Forelimb muscle (tissue), 1 donor: Measurements from ENCODE around the gene CAPN14. TPM values are rescaled to one million over a fixed set of nuclear protein-coding genes. Genes with fewer than 3 reads are reported as not detected.
"Not testable (repeated sequence)": the region's sequence is repeated elsewhere in the genome, so short reads cannot be mapped to it uniquely, and the experiment has no call there.

ENCODE experiments used
- DNase-seq: peaks from one replicate; pipeline ENCODE4 v3.0.0-alpha.2; 2013; ENCODE audit warnings: low read depth
- polyA plus RNA-seq: library from polyadenylated mRNA; unstranded; fragments of 120-200 nt; gene quantifications from one replicate; pipeline ENCODE4 v1.2.1, GENCODE V29; 2013; ENCODE audit not compliant: insufficient read length

The CAPN14 gene
- polyA plus RNA-seq, 1 donor, result not detected

GRCh38 chr2:31197166-31197565 lies 20.1 kb downstream of the CAPN14 start:
- no peak for DNase-seq

GRCh38 chr2:31196622-31197021 lies 20.7 kb downstream of the CAPN14 start:
- no peak for DNase-seq

- DNase-seq, result no peak
Observed at GRCh38 chr2:31193806-31194205, 23.5 kb downstream of the CAPN14 start.

- DNase-seq, result no peak
Observed at GRCh38 chr2:31192851-31193392, 24.4 kb downstream of the CAPN14 start.

- no peak for DNase-seq
Observed at GRCh38 chr2:31192396-31192795, 24.9 kb downstream of the CAPN14 start.

GRCh38 chr2:31191931-31192330 lies 25.4 kb downstream of the CAPN14 start:
- no peak for DNase-seq

GRCh38 chr2:31190188-31190587 lies 27.1 kb downstream of the CAPN14 start:
- no peak for DNase-seq

- DNase-seq, result no peak
Observed at GRCh38 chr2:31189141-31189540, 28.2 kb downstream of the CAPN14 start.

- DNase-seq, result no peak
Observed at GRCh38 chr2:31188131-31188530, 29.2 kb downstream of the CAPN14 start.

- no peak for DNase-seq
Observed at GRCh38 chr2:31187166-31187565, 30.1 kb downstream of the CAPN14 start.

- DNase-seq, result not testable (repeated sequence)
Observed at GRCh38 chr2:31183973-31184372, 33.3 kb downstream of the CAPN14 start.

- no peak for DNase-seq
Observed at GRCh38 chr2:31176742-31177141, 40.6 kb downstream of the CAPN14 start.

- no peak for DNase-seq
Observed at GRCh38 chr2:31171142-31171541, 46.2 kb downstream of the CAPN14 start.

- peak; percentile 19 for DNase-seq
Observed at GRCh38 chr2:31170071-31170698, 47.1 kb downstream of the CAPN14 start.

- no peak for DNase-seq
Observed at GRCh38 chr2:31168291-31168690, 49.0 kb downstream of the CAPN14 start.

GRCh38 chr2:31166925-31167324 lies 50.4 kb downstream of the CAPN14 start:
- no peak for DNase-seq

GRCh38 chr2:31163011-31163539 lies 54.2 kb downstream of the CAPN14 start:
- DNase-seq, result no peak

GRCh38 chr2:31161637-31162036 lies 55.7 kb downstream of the CAPN14 start:
- DNase-seq, result no peak

- DNase-seq, result no peak
Observed at GRCh38 chr2:31151501-31151900, 65.8 kb downstream of the CAPN14 start.

GRCh38 chr2:31150120-31150670 lies 67.1 kb downstream of the CAPN14 start:
- no peak for DNase-seq

GRCh38 chr2:31148514-31148913 lies 68.8 kb downstream of the CAPN14 start:
- DNase-seq, result no peak

GRCh38 chr2:31147645-31148044 lies 69.7 kb downstream of the CAPN14 start:
- no peak for DNase-seq

GRCh38 chr2:31142110-31142509 lies 75.2 kb downstream of the CAPN14 start:
- DNase-seq, result no peak
